ENCODE data around the gene GATAD2A.

Gene GATAD2A

GRCh38 chr19:19447536-19448237 is 42.2 kb downstream of the GATAD2A start:
- no peak overlapping the region for H3K4me3 ChIP-seq (ENCODE audit: low read length, poor library complexity, severe bottlenecking)
- H3K9me2 ChIP-seq (replicated peaks; ENCODE audit: low read depth, low read length) = no peaks in the 10 kb centered on the region
- H3K4me1 ChIP-seq (ENCODE audit: insufficient read depth, low read length, poor library complexity, severe bottlenecking) = peaks cover 25% of the 10 kb centered on the region
- H3K9ac ChIP-seq (ENCODE audit: low read depth, low read length, poor library complexity, severe bottlenecking) = no peak overlapping the region
- H3K36me3 ChIP-seq (ENCODE audit: insufficient read depth, low read length) = no peaks in the 10 kb centered on the region; the same call in 1 of the 2 replicates
- H2AFZ ChIP-seq (ENCODE audit: low read length) = no peak overlapping the region
- no peaks in the 10 kb centered on the region for H3K27me3 ChIP-seq (ENCODE audit: insufficient read depth, low read length, poor library complexity, severe bottlenecking)
- H3K4me2 ChIP-seq (ENCODE audit: low read depth, low read length, poor library complexity, severe bottlenecking) = no peak overlapping the region
- H3K9me3 ChIP-seq (ENCODE audit: insufficient read depth, low read depth, low read length) = no peaks in the 10 kb centered on the region
- peaks cover 100% of the 10 kb centered on the region for H3K79me2 ChIP-seq (ENCODE audit: insufficient read depth, low read length)
- TF ChIP-seq EZH2phosphoT487 (IDR thresholded peaks at IDR 0.05; ENCODE audit: borderline replicate concordance) = no peak
- TF ChIP-seq CTCF (conservative IDR thresholded peaks at IDR 0.05; ENCODE audit: low read length) = no peak
- H3F3A ChIP-seq (ENCODE audit: low read depth) = no peaks in the 10 kb centered on the region; the same call in 1 of the 2 replicates
- peaks cover 86% of the 10 kb centered on the region for H4K20me1 ChIP-seq (ENCODE audit: insufficient read depth, low read length, poor library complexity, severe bottlenecking)

DNA sequence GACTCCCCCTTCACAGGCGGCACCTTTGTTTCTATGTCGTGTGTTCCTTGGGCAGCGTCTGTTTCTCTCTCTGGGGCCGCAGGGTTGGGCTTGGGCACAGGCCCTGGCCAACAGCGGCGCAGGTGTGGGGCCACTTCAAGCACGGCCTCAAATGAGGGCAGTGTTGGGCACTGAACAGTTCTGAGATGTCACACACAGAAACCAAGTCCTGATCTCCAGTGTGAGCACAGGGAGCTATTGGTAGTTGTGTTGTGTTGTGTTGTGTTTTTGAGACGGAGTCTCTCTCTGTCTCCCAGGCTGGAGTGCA is 42.7 kb downstream of the GATAD2A start:
- no peaks in the 10 kb centered on the region; the same call in 1 of the 2 replicates for H3F3A ChIP-seq (ENCODE audit: low read depth)
- no peaks in the 10 kb centered on the region; the same call in 1 of the 2 replicates for H3K36me3 ChIP-seq (ENCODE audit: insufficient read depth, low read length)
- no peaks in the 10 kb centered on the region for H3K9me3 ChIP-seq (ENCODE audit: insufficient read depth, low read depth, low read length)
- H3K9me2 ChIP-seq (replicated peaks; ENCODE audit: low read depth, low read length) = no peaks in the 10 kb centered on the region
- H3K4me1 ChIP-seq (ENCODE audit: insufficient read depth, low read length, poor library complexity, severe bottlenecking) = peaks cover 25% of the 10 kb centered on the region
- H2AFZ ChIP-seq (ENCODE audit: low read length) = no peak overlapping the region
- no peak overlapping the region for H3K9ac ChIP-seq (ENCODE audit: low read depth, low read length, poor library complexity, severe bottlenecking)
- no peaks in the 10 kb centered on the region for H3K27me3 ChIP-seq (ENCODE audit: insufficient read depth, low read length, poor library complexity, severe bottlenecking)
- peaks cover 88% of the 10 kb centered on the region for H4K20me1 ChIP-seq (ENCODE audit: insufficient read depth, low read length, poor library complexity, severe bottlenecking)
- H3K4me3 ChIP-seq (ENCODE audit: low read length, poor library complexity, severe bottlenecking) = no peak overlapping the region
- H3K79me2 ChIP-seq (ENCODE audit: insufficient read depth, low read length) = peaks cover 100% of the 10 kb centered on the region
- TF ChIP-seq CTCF (conservative IDR thresholded peaks at IDR 0.05; ENCODE audit: low read length) = no peak
- no peak for TF ChIP-seq EZH2phosphoT487 (IDR thresholded peaks at IDR 0.05; ENCODE audit: borderline replicate concordance)
- no peak overlapping the region for H3K4me2 ChIP-seq (ENCODE audit: low read depth, low read length, poor library complexity, severe bottlenecking)

GRCh38 chr19:19451429-19452242 is 46.2 kb downstream of the GATAD2A start:
- no peaks in the 10 kb centered on the region for H3F3A ChIP-seq (ENCODE audit: low read depth)
- no peak overlapping the region for H3K9ac ChIP-seq (ENCODE audit: low read depth, low read length, poor library complexity, severe bottlenecking)
- peaks cover 3% of the 10 kb centered on the region; the same call in 1 of the 2 replicates for H3K36me3 ChIP-seq (ENCODE audit: insufficient read depth, low read length)
- H3K4me1 ChIP-seq (ENCODE audit: insufficient read depth, low read length, poor library complexity, severe bottlenecking) = peaks cover 6% of the 10 kb centered on the region
- H3K27me3 ChIP-seq (ENCODE audit: insufficient read depth, low read length, poor library complexity, severe bottlenecking) = no peaks in the 10 kb centered on the region
- H3K4me2 ChIP-seq (ENCODE audit: low read depth, low read length, poor library complexity, severe bottlenecking) = no peak overlapping the region
- H3K4me3 ChIP-seq (ENCODE audit: low read length, poor library complexity, severe bottlenecking) = no peak overlapping the region
- H2AFZ ChIP-seq (ENCODE audit: low read length) = no peak overlapping the region
- no peaks in the 10 kb centered on the region for H3K9me2 ChIP-seq (replicated peaks; ENCODE audit: low read depth, low read length)
- H3K9me3 ChIP-seq (ENCODE audit: insufficient read depth, low read depth, low read length) = no peaks in the 10 kb centered on the region
- peaks cover 70% of the 10 kb centered on the region for H4K20me1 ChIP-seq (ENCODE audit: insufficient read depth, low read length, poor library complexity, severe bottlenecking)
- peaks cover 100% of the 10 kb centered on the region for H3K79me2 ChIP-seq (ENCODE audit: insufficient read depth, low read length)
- TF ChIP-seq EZH2phosphoT487 (IDR thresholded peaks at IDR 0.05; ENCODE audit: borderline replicate concordance) (no peak), CTCF (conservative IDR thresholded peaks at IDR 0.05; ENCODE audit: low read length) (no peak)

All from Loucy (cell line).